ENCODE measurements around the gene MAP2K3.

DNA sequence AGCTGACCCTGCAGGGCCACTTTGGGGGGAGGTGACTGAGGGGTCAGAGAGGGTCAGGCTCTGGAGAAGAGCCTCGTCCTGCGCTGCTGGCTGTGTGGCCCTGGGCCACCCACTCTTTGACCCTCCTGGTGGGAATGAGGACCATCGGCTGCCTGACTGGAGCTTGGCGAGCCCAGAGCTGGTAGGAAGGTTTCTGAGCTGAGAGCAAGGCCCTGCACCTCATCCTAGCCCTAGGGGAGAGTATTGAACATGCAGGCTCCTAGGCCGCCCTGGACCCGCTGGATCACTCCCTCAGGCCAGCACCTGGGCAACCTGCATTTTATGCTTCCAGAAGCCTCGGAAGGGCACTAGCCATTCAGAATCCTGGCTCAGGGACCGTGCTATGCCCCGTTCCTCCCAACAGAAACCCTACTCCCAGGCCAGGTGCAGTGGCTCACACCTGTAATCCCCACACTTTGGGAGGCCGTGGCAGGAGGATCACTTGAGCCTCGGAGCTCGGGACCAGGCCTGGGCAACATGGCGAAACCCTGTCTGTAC lies 14.5 kb downstream of the MAP2K3 start:
- TF ChIP-seq, protein P1, sequence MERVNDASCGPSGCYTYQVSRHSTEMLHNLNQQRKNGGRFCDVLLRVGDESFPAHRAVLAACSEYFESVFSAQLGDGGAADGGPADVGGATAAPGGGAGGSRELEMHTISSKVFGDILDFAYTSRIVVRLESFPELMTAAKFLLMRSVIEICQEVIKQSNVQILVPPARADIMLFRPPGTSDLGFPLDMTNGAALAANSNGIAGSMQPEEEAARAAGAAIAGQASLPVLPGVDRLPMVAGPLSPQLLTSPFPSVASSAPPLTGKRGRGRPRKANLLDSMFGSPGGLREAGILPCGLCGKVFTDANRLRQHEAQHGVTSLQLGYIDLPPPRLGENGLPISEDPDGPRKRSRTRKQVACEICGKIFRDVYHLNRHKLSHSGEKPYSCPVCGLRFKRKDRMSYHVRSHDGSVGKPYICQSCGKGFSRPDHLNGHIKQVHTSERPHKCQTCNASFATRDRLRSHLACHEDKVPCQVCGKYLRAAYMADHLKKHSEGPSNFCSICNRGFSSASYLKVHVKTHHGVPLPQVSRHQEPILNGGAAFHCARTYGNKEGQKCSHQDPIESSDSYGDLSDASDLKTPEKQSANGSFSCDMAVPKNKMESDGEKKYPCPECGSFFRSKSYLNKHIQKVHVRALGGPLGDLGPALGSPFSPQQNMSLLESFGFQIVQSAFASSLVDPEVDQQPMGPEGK (CRISPR knock-in tag; IDR thresholded peaks at IDR 0.05; ENCODE audit: borderline replicate concordance) = no peak
- TF ChIP-seq ZFP3 (CRISPR knock-in tag; IDR thresholded peaks at IDR 0.05) (no peak), TSHZ2 (CRISPR knock-in tag; IDR thresholded peaks at IDR 0.05) (no peak)
